Measurements from ENCODE around the gene TRABD2B. TPM values are rescaled to one million over a fixed set of nuclear protein-coding genes. Genes with fewer than 3 reads are reported as not detected.

TRABD2B gene
- total and polyA plus RNA-seq, 2 of the 13 experiments (the other 11 are each of a cell fraction or from before 2014, with no cell fraction given): 0.04 TPM; not detected in 1

DNA sequence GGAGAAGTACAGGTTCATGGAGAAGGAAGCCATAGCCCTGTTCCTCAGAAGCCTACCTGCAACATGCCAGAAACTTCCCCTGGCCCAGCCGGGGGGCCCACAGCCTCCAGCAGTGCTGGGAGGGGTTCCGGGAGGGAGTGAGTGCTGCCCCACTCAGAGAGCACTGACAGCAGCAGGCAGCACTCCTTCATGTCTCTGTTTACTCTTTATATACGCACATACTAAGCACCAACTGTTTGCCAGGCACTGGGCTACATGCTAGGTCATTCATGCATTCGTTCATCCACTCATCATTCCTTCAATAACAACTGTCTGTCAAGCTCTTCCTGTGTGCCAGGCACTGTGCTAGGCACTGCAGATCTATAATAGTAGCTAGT, 120.6 kb downstream of the TRABD2B start (continued):
- TF ChIP-seq, protein P1, sequence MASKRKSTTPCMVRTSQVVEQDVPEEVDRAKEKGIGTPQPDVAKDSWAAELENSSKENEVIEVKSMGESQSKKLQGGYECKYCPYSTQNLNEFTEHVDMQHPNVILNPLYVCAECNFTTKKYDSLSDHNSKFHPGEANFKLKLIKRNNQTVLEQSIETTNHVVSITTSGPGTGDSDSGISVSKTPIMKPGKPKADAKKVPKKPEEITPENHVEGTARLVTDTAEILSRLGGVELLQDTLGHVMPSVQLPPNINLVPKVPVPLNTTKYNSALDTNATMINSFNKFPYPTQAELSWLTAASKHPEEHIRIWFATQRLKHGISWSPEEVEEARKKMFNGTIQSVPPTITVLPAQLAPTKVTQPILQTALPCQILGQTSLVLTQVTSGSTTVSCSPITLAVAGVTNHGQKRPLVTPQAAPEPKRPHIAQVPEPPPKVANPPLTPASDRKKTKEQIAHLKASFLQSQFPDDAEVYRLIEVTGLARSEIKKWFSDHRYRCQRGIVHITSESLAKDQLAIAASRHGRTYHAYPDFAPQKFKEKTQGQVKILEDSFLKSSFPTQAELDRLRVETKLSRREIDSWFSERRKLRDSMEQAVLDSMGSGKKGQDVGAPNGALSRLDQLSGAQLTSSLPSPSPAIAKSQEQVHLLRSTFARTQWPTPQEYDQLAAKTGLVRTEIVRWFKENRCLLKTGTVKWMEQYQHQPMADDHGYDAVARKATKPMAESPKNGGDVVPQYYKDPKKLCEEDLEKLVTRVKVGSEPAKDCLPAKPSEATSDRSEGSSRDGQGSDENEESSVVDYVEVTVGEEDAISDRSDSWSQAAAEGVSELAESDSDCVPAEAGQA (IDR thresholded peaks at IDR 0.05; ENCODE audit: low read depth): no peak
- TF ChIP-seq, protein P1 (CRISPR knock-in tag; IDR thresholded peaks at IDR 0.05; ENCODE audit: borderline replicate concordance): no peak
- TF ChIP-seq, protein P2, sequence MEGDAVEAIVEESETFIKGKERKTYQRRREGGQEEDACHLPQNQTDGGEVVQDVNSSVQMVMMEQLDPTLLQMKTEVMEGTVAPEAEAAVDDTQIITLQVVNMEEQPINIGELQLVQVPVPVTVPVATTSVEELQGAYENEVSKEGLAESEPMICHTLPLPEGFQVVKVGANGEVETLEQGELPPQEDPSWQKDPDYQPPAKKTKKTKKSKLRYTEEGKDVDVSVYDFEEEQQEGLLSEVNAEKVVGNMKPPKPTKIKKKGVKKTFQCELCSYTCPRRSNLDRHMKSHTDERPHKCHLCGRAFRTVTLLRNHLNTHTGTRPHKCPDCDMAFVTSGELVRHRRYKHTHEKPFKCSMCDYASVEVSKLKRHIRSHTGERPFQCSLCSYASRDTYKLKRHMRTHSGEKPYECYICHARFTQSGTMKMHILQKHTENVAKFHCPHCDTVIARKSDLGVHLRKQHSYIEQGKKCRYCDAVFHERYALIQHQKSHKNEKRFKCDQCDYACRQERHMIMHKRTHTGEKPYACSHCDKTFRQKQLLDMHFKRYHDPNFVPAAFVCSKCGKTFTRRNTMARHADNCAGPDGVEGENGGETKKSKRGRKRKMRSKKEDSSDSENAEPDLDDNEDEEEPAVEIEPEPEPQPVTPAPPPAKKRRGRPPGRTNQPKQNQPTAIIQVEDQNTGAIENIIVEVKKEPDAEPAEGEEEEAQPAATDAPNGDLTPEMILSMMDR (CRISPR knock-in tag; IDR thresholded peaks at IDR 0.05): no peak
- TF ChIP-seq MZF1 (CRISPR knock-in tag; IDR thresholded peaks at IDR 0.05; ENCODE audit: borderline replicate concordance): no peak
- TF ChIP-seq, protein P3, sequence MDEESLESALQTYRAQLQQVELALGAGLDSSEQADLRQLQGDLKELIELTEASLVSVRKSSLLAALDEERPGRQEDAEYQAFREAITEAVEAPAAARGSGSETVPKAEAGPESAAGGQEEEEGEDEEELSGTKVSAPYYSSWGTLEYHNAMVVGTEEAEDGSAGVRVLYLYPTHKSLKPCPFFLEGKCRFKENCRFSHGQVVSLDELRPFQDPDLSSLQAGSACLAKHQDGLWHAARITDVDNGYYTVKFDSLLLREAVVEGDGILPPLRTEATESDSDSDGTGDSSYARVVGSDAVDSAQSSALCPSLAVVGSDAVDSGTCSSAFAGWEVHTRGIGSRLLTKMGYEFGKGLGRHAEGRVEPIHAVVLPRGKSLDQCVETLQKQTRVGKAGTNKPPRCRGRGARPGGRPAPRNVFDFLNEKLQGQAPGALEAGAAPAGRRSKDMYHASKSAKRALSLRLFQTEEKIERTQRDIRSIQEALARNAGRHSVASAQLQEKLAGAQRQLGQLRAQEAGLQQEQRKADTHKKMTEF (CRISPR knock-in tag; IDR thresholded peaks at IDR 0.05): no peak
- no peak for TF ChIP-seq HHEX (CRISPR knock-in tag; IDR thresholded peaks at IDR 0.05)
- TF ChIP-seq PHF20 (CRISPR knock-in tag; IDR thresholded peaks at IDR 0.05): no peak
- no peak for TF ChIP-seq NFATC3 (CRISPR knock-in tag; IDR thresholded peaks at IDR 0.05)
- TF ChIP-seq BCL6 (CRISPR knock-in tag; IDR thresholded peaks at IDR 0.05): 0 out of 2 replicates have a peak, but pooled peaks have one; percentile 1
- TF ChIP-seq KDM3A (CRISPR knock-in tag; IDR thresholded peaks at IDR 0.05; ENCODE audit: low read depth): no peak
- TF ChIP-seq ADNP (CRISPR knock-in tag; IDR thresholded peaks at IDR 0.05): peak; percentile 28; the same call in 1 of the 2 replicates
- no peak for TF ChIP-seq ZNF10 (CRISPR knock-in tag; IDR thresholded peaks at IDR 0.05; ENCODE audit: borderline replicate concordance, low read depth)
- TF ChIP-seq, protein P4, sequence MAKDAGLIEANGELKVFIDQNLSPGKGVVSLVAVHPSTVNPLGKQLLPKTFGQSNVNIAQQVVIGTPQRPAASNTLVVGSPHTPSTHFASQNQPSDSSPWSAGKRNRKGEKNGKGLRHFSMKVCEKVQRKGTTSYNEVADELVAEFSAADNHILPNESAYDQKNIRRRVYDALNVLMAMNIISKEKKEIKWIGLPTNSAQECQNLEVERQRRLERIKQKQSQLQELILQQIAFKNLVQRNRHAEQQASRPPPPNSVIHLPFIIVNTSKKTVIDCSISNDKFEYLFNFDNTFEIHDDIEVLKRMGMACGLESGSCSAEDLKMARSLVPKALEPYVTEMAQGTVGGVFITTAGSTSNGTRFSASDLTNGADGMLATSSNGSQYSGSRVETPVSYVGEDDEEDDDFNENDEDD (CRISPR knock-in tag; IDR thresholded peaks at IDR 0.05; ENCODE audit: borderline replicate concordance): no peak
- no peak for TF ChIP-seq ZNF615 (CRISPR knock-in tag; IDR thresholded peaks at IDR 0.05; ENCODE audit: borderline replicate concordance)
- no peak for TF ChIP-seq NFKBIZ (CRISPR knock-in tag; IDR thresholded peaks at IDR 0.05)
- no peak for TF ChIP-seq CAMTA2 (CRISPR knock-in tag; IDR thresholded peaks at IDR 0.05; ENCODE audit: borderline replicate concordance)
